ENCODE results near the gene ATAD3A. TPM values are rescaled to one million over a fixed set of nuclear protein-coding genes. Genes with fewer than 3 reads are reported as not detected.

The ATAD3A gene
- total RNA-seq, 3 donors from 2014 or later (not counting 1 experiment from before 2014, with no cell fraction given), result 17.3 to 37.3 (median 22.2) TPM

GRCh38 chr1:1567152-1567875 is 55.4 kb downstream of the ATAD3A start:
- ATAC-seq, result peak in 1 of 3 donors; percentile 51
- Histone ChIP-seq H3K9me3 (ENCODE audit: control insufficient read depth, insufficient read depth, low read length) (no peaks in the 10 kb centered on the region), H3K27me3 (ENCODE audit: control insufficient read depth, insufficient read depth, low read length) (no peaks in the 10 kb centered on the region), H3K4me3 (ENCODE audit: low read length) (no peak overlapping the region), H3K4me1 (ENCODE audit: control insufficient read depth, insufficient read depth, low read length) (peaks cover 33% of the 10 kb centered on the region), H3K36me3 (ENCODE audit: control insufficient read depth, insufficient read depth, low read length) (peaks cover 36% of the 10 kb centered on the region), H3K27ac (ENCODE audit: low read length) (no peak overlapping the region)
- DNase-seq, result no peak
- no peaks in the 10 kb centered on the region for H3K9me3 Mint-ChIP-seq
- H3K27me3 Mint-ChIP-seq (ENCODE audit: low read depth in 2 of 2), result no peaks in the 10 kb centered on the region
- TF ChIP-seq CTCF (IDR thresholded peaks at IDR 0.05), result no peak
- H3K27ac Mint-ChIP-seq, result peak overlapping the region; percentile 71 to 80
- H3K4me3 Mint-ChIP-seq, result peak overlapping the region; percentile 31
- H3K4me1 Mint-ChIP-seq, result peaks cover 34 to 35% of the 10 kb centered on the region in 2 donors
- WGBS (ENCODE audit: insufficient coverage), result 85% methylated on average over 31 of the region's 31 CpGs
- H3K36me3 Mint-ChIP-seq, result no peaks in the 10 kb centered on the region
- intact Hi-C loops (cut with micrococcal nuclease), result no loop called here

GRCh38 chr1:1567891-1568291 is 55.9 kb downstream of the ATAD3A start:
- H3K9me3 Mint-ChIP-seq, result no peaks in the 10 kb centered on the region
- H3K4me3 Mint-ChIP-seq, result peak overlapping the region; percentile 13
- intact Hi-C loops (cut with micrococcal nuclease), result no loop called here
- Histone ChIP-seq H3K4me1 (ENCODE audit: control insufficient read depth, insufficient read depth, low read length) (peaks cover 38% of the 10 kb centered on the region), H3K27ac (ENCODE audit: low read length) (no peak overlapping the region), H3K27me3 (ENCODE audit: control insufficient read depth, insufficient read depth, low read length) (no peaks in the 10 kb centered on the region), H3K9me3 (ENCODE audit: control insufficient read depth, insufficient read depth, low read length) (no peaks in the 10 kb centered on the region), H3K4me3 (ENCODE audit: low read length) (no peak overlapping the region), H3K36me3 (ENCODE audit: control insufficient read depth, insufficient read depth, low read length) (peaks cover 30% of the 10 kb centered on the region)
- TF ChIP-seq CTCF (IDR thresholded peaks at IDR 0.05), result no peak
- no peaks in the 10 kb centered on the region for H3K27me3 Mint-ChIP-seq (ENCODE audit: low read depth in 2 of 2)
- no peak for ATAC-seq
- no peaks in the 10 kb centered on the region for H3K36me3 Mint-ChIP-seq
- H3K27ac Mint-ChIP-seq, result peak overlapping the region; percentile 71 to 80
- no peak for DNase-seq
- peaks cover 34 to 35% of the 10 kb centered on the region in 2 donors for H3K4me1 Mint-ChIP-seq
- 86% methylated on average over 10 of the region's 10 CpGs for WGBS (ENCODE audit: insufficient coverage)

- H3K27ac Mint-ChIP-seq, result peak overlapping the region in 1 of 2 donors; percentile 50
- Histone ChIP-seq H3K9me3 (ENCODE audit: control insufficient read depth, insufficient read depth, low read length) (no peaks in the 10 kb centered on the region), H3K4me1 (ENCODE audit: control insufficient read depth, insufficient read depth, low read length) (peaks cover 48% of the 10 kb centered on the region), H3K27ac (ENCODE audit: low read length) (no peak overlapping the region), H3K27me3 (ENCODE audit: control insufficient read depth, insufficient read depth, low read length) (no peaks in the 10 kb centered on the region), H3K4me3 (ENCODE audit: low read length) (no peak overlapping the region), H3K36me3 (ENCODE audit: control insufficient read depth, insufficient read depth, low read length) (peaks cover 17% of the 10 kb centered on the region)
- no peaks in the 10 kb centered on the region for H3K27me3 Mint-ChIP-seq (ENCODE audit: low read depth in 2 of 2)
- no peaks in the 10 kb centered on the region for H3K36me3 Mint-ChIP-seq
- ATAC-seq, result no peak
- TF ChIP-seq CTCF (IDR thresholded peaks at IDR 0.05), result no peak
- no peaks in the 10 kb centered on the region for H3K9me3 Mint-ChIP-seq
- intact Hi-C loops (cut with micrococcal nuclease), result no loop called here
- WGBS (ENCODE audit: insufficient coverage), result 88% methylated on average over 6 of the region's 7 CpGs
- DNase-seq, result no peak
- H3K4me3 Mint-ChIP-seq, result no peak overlapping the region
- peaks cover 40 to 42% of the 10 kb centered on the region in 2 donors for H3K4me1 Mint-ChIP-seq
Measured at GRCh38 chr1:1569341-1569740, 57.4 kb downstream of the ATAD3A start.

Measured in natural killer cell (primary cell).